GM12878 (cell line): ENCODE results near the gene NMBR.

ENCODE experiments used
- MAX ChIP-seq: IDR thresholded peaks from 2 replicates; pipeline ENCODE4 v1.6.1; 2012; ENCODE audit warnings: low read depth, low read length, improper control_type of control experiment
- NR2C1 ChIP-seq: fragments of 450-650 bp; IDR thresholded peaks from 2 replicates; pipeline ENCODE4 v1.6.1; 2017; ENCODE audit warnings: antibody characterized with exemption, mild to moderate bottlenecking, moderate library complexity

- TF ChIP-seq NR2C1 = no peak
- TF ChIP-seq MAX = no peak
These were observed 25.8 kb upstream of the NMBR start for GRCh38 chr6:142172758-142173157.
